Adipocyte (in vitro differentiated cells): ENCODE measurements around the gene FURIN.
A peak's percentile ranks its signal among the peaks of the same experiment; 100 is the strongest.
"Not testable (repeated sequence)": the region's sequence is repeated elsewhere in the genome, so short reads cannot be mapped to it uniquely, and the experiment has no call there.

Source experiments
- DNase-seq: peaks from one replicate; pipeline ENCODE4 v3.0.0-alpha.2; 2015; ENCODE audit warnings: low read depth
- H3K27me3 ChIP-seq: replicated peaks from 2 replicates; pipeline ENCODE4 v1.7.0; 2013; ENCODE audit warnings: mild to moderate bottlenecking, low read length, moderate library complexity; ENCODE audit not compliant: control insufficient read depth, insufficient read depth
- H3K36me3 ChIP-seq: 2 replicates; pipeline ENCODE4 v1.7.0; 2013; ENCODE audit warnings: low read length, mild to moderate bottlenecking, moderate library complexity; ENCODE audit not compliant: control insufficient read depth, insufficient read depth, severe bottlenecking
- H3K4me1 ChIP-seq: 2 replicates; pipeline ENCODE4 v1.7.0; 2013; ENCODE audit warnings: mild to moderate bottlenecking, low read length, moderate library complexity; ENCODE audit not compliant: control insufficient read depth, insufficient read depth
- H3K4me3 ChIP-seq: 2 replicates; pipeline ENCODE4 v1.7.0; 2013; ENCODE audit warnings: mild to moderate bottlenecking, low read length, moderate library complexity
- H3K9ac ChIP-seq: 2 replicates; pipeline ENCODE4 v1.7.0; 2013; ENCODE audit warnings: mild to moderate bottlenecking, low read length, moderate library complexity
- H3K9me3 ChIP-seq: 2 replicates; pipeline ENCODE4 v1.7.0; 2013; ENCODE audit warnings: mild to moderate bottlenecking, low read length, moderate library complexity; ENCODE audit not compliant: control insufficient read depth

FURIN gene

DNA sequence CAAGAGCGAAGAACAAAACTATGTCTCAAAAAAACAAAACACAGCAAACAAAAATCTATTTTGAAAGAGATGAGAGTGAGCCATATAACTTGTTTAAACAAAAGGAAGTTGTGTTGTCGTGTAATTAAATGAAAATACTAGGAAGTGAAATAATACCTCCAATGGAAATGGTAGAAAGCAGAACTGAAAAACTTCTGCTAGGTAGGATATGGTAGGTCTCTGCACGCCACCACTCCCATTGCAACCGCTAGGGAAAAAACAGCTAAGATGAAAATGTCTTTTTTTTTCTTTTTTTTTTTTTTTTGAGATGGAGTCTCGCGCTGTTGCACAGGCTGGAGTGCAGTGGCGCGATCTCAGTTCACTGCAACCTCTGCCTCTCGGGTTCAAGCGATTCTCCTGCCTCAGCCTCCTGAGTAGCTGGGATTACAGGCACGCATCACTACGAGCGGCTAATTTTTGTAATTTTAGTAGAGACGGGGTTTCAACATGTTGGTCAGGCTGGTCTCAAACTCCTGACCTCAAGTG, 28.8 kb downstream of the FURIN start:
- not testable (repeated sequence) for DNase-seq, H3K27me3 ChIP-seq, H3K4me1 ChIP-seq, H3K9ac ChIP-seq, H3K9me3 ChIP-seq, H3K4me3 ChIP-seq
- H3K36me3 ChIP-seq: peaks cover 17% of the 10 kb centered on the region

DNA sequence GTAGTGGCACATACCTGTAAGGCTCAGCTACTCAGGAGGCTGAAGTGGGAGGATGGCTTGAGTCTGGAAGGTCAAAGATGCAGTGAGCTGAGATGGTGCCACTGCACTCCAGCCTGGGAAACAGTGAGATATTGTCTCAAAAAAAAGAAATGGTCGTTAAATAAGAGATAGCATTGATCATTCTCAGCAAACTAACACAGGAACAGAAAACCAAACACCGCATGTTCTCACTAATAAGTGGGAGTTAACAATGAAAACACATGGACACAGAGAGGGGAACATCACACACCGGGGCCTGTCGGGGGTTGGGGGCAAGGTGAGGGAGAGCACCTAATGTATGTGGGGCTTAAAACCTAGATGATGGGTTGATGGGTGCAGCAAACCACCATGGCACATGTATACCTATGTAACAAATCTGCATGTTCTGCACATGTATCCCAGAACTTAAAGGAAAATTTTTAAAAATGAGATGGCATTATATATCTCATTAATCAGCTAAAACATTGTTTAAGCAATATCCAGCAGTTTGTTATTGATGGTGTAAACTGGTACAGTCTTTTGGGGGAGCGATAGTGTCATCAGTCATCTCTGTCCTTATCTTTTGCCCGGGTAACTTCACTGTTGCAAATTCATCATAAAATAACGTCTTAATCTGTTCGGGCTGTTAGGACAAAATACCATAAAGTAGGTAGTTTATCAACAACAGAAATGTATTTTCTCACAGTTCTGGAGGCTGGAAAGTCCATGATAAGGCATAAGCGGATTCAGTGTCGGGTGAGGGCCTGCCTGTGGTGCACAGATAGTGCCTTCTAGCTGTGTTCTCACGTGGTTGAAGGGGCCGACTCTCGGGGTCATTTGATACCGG, 33.0 kb downstream of the FURIN start:
- Histone ChIP-seq H3K9ac (peak overlapping the region; percentile 94), H3K36me3 (peaks cover 11% of the 10 kb centered on the region), H3K4me1 (peaks cover 14% of the 10 kb centered on the region), H3K4me3 (peak overlapping the region; percentile 89), H3K27me3 (no peaks in the 10 kb centered on the region), H3K9me3 (no peaks in the 10 kb centered on the region)
- peak; percentile 14 for DNase-seq

DNA sequence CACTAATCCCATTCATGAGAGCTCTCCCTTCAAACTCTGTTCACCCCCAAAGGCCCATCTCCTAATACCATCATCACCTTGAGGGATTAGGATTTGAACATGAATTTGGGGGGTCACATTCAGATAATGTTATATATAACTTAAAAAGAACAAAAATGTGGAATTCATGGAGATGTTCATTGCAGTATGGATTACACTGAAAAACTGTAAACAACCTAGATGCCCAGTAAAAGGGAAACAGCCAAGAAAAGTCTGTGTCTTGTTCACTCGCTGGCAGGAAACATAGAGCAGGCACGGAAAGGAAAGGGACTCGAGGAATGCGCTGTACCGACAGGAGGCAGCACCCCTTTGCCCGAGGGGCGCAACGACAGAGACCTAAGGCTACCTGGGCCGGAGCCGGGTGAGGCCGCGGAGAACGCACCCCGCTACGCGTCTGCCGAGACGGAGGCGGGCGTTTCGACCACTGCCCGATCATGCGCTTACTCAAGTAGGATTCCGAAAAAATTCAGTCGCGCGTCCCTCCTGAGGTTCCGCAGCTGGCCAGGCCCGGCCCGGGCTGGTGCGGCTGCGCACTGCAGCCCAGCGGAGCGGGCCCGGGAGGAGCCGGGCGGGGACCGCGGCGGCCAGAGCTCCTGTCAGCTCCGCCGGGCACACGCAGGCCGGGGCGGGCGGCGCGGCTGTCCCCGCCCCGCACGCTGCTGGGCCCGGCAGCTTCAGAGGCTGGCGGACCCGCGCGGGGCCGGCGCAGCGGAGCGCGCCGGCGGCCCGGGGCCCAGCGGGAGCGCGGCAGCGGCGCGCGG, 33.9 kb downstream of the FURIN start:
- H3K9ac ChIP-seq: peak overlapping the region; percentile 94
- H3K9me3 ChIP-seq: no peaks in the 10 kb centered on the region
- H3K27me3 ChIP-seq: no peaks in the 10 kb centered on the region
- peaks cover 20% of the 10 kb centered on the region for H3K36me3 ChIP-seq
- DNase-seq: peak; percentile 92
- H3K4me3 ChIP-seq: peak overlapping the region; percentile 89
- peaks cover 16% of the 10 kb centered on the region for H3K4me1 ChIP-seq

DNA sequence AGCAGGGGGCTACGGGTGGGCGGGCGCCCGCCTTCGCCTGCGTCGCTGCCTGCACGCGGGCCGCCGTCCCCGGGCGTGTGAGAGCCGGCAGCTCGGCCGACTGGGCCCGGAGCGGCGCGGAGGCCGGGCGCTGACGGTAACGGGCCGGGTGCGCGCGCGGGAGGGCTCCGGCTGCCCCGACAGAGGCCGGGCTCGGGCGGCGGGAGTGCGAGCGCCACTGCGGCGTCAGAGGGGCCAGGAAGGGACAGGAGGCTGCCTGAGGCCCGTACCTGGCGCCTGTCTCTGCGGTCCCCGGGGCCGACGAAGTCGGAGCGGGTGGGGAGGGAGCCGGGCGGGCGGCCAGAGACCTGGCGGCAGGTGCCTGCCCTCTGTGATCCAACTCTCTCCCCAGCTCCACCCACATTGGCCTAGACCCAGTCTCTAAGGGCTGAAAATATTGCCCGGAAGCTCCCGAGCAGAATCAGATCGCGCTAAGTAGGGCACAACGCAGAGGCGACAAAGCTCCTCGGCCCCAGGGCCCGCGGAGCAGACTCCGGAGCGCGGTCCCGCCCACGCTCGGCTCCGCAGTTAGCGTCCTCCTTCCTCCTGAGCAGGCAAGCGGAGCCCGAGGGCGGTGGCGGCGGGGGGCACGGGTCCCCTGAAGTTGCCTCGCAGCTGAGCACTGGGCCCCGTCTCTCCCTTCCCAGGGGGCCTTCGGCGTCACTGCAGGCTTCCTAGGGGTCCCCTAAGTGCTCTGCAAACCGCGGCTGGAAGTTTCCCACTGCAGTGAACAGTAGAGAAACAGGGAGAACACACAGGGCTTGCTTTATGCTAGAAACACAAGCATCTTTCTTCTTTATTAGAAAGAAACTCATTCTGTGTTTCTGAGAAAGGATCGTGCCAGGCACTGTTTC, 34.7 kb downstream of the FURIN start, which contains the start of gene MAN2A2:
TSS of gene MAN2A2 (plus strand) at position 463 of the 893 bp plus-strand sequence. CDS start 906 bp downstream, outside the sequence.
- DNase-seq: peak; percentile 80
- Histone ChIP-seq H3K4me1 (peaks cover 24% of the 10 kb centered on the region), H3K9ac (peak within 1 kb of the TSS; percentile 94), H3K4me3 (peak within 1 kb of the TSS; percentile 89), H3K27me3 (no peaks in the 10 kb centered on the region), H3K36me3 (peaks cover 22% of the 10 kb centered on the region), H3K9me3 (no peaks in the 10 kb centered on the region)

DNA sequence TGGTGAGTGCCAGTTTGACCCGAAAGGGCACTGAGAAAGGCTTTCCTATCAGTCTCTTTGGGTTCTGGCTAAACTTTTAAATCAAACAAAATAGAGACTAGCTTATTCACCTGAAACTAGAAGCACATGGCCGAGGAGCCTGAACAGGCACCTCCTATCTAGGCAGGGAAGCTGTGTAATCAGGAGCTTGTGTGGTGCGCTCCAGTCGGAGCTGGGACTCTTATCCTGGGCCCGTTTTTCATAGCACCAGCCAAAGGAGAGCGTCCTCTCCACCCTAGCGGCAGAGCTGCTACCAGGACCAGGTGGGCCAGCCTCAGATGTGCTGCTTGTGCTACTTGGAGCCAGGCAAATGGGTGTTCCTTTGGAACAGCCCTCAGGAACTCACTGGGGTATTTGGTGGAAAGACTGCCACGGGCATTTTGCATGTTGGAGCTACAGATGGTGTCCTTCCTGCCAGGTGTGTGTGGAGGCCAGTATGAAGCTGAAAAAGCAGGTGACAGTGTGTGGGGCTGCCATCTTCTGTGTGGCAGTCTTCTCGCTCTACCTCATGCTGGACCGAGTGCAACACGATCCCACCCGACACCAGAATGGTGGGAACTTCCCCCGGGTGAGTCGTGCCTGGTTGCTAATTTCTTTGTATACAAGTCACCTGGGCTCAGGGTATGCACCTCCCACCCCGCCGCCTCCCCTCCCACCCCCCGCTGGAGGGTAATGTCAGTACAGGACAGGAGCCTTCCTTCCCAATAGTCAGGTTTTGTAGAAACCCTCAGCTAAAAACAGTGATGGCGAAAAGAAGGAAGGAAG, 35.5 kb downstream of the FURIN start:
- DNase-seq: no peak
- H3K4me3 ChIP-seq: peak overlapping the region; percentile 80

DNA sequence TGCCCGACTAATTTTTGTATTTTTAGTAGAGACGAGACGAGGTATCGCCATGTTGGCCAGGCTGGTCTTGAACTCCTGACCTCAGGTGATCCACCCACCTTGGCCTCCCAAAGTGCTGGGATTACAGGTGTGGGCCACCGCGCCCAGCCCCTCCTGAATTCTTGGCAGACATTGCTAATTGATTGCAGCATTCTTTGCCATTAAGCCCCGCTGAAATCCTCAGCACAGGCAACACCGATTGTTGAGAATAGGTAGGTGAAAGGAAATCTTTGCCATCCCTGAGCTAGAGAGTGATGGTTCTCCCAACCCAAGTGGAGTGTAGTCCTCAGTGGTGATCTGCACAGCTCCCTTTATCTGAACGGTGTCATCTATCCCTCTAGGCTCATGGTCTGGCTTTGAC, 36.4 kb downstream of the FURIN start:
- Histone ChIP-seq H3K4me3 (no peak overlapping the region), H3K36me3 (peaks cover 22% of the 10 kb centered on the region), H3K4me1 (peaks cover 27% of the 10 kb centered on the region), H3K9me3 (no peaks in the 10 kb centered on the region), H3K9ac (no peak overlapping the region), H3K27me3 (no peaks in the 10 kb centered on the region)
- no peak for DNase-seq

More for the DNA sequence above, 35.5 kb downstream of the FURIN start:
- H3K9me3 ChIP-seq: no peaks in the 10 kb centered on the region
- peak overlapping the region; percentile 80 for H3K9ac ChIP-seq
- peaks cover 22% of the 10 kb centered on the region for H3K36me3 ChIP-seq
- H3K27me3 ChIP-seq: no peaks in the 10 kb centered on the region
- peaks cover 27% of the 10 kb centered on the region for H3K4me1 ChIP-seq

DNA sequence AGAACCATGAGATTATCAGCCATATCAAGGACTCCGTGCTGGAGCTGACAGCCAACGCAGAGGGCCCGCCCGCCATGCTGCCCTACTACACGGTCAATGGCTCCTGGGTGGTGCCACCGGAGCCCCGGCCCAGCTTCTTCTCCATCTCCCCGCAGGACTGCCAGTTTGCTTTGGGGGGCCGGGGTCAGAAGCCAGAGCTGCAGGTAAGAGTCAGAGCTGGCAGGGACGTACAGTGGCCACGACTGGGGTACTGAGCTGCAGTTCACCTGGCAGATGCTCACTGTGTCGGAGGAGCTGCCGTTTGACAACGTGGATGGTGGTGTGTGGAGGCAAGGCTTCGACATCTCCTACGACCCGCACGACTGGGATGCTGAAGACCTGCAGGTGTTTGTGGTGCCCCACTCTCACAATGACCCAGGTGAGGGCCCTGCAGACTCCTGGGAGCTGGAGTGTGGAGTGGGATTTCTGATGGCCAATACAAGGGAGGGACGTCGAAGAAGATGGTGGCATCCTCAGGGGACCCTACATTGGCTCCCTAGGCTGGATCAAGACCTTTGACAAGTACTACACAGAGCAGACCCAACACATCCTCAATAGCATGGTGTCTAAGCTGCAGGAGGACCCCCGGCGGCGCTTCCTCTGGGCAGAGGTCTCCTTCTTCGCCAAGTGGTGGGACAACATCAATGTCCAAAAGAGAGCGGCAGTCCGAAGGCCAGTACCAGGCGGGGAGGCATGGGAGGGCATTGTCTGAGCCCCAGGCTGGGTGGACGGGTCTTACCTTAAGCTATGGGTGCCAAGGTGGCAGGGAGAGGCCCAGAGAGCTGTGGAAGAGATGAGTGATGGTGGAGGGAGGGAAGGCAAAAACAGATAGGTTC, 37.2 kb downstream of the FURIN start:
- DNase-seq: no peak
- H3K9me3 ChIP-seq: no peaks in the 10 kb centered on the region
- H3K36me3 ChIP-seq: peaks cover 29% of the 10 kb centered on the region
- H3K27me3 ChIP-seq: no peaks in the 10 kb centered on the region
- H3K9ac ChIP-seq: no peak overlapping the region
- H3K4me1 ChIP-seq: peaks cover 27% of the 10 kb centered on the region
- H3K4me3 ChIP-seq: no peak overlapping the region

DNA sequence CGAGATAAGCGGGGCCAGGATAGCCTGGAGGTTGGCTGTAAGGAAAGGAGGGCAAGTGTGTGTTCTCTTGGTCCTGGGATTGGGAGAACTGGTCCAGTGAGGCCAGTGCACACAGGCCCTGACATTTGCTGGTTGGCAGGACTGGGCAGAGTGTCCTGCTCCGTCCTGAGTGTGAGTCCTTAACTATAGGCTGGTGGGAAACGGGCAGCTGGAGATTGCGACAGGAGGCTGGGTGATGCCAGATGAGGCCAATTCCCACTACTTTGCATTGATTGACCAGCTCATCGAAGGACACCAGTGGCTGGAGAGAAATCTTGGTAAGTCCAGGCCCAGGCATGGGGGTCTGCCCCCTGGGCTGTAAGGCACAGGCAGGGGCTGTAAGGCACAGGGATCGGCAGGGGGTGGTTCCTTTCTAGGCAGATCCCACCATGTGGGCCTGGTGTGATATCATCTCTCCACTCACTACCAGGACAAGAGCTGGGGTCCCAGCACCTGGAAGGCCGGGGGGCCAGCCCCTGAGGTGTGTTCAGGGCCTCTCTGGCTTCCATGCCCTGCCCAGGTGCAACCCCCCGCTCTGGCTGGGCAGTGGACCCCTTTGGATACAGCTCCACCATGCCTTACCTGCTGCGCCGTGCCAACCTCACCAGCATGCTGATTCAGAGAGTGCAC, 37.9 kb downstream of the FURIN start:
- H3K36me3 ChIP-seq: peaks cover 37% of the 10 kb centered on the region
- DNase-seq: no peak
- no peak overlapping the region for H3K9ac ChIP-seq
- H3K4me3 ChIP-seq: no peak overlapping the region
- H3K9me3 ChIP-seq: no peaks in the 10 kb centered on the region
- H3K4me1 ChIP-seq: peaks cover 27% of the 10 kb centered on the region
- H3K27me3 ChIP-seq: no peaks in the 10 kb centered on the region

DNA sequence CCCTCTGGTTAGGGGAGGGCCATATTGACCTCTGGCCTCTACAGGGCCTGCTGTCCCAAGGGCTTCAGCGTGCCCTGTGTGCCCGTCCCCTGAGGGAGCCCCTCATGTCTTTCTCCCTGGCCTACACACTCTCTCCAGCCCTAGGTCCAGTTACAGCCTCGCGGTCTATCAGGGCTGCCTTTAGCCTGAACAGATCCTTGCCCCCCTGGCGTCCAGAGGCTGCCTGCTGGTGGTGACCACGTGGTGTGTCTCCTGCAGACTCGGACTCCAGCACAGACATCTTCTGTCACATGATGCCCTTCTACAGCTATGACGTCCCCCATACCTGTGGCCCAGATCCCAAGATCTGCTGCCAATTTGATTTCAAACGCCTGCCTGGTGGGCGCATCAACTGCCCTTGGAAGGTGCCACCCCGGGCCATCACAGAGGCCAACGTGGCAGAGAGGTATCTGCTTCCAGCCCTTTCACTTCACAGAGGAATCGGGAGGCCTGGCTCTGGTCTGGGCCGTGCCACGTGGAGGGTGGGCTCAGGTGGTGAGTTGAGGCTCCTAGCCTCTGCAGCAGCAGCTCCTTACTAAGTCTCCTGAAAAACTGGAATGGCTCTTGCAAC, 38.8 kb downstream of the FURIN start:
- H3K36me3 ChIP-seq: peaks cover 45% of the 10 kb centered on the region
- DNase-seq: no peak
- H3K4me1 ChIP-seq: peaks cover 20% of the 10 kb centered on the region
- H3K9me3 ChIP-seq: no peaks in the 10 kb centered on the region
- no peak overlapping the region for H3K4me3 ChIP-seq
- no peak overlapping the region for H3K9ac ChIP-seq
- H3K27me3 ChIP-seq: no peaks in the 10 kb centered on the region
